HCT116 (cell line): Measurements from ENCODE around the gene TTLL5. TPM values are rescaled to one million over a fixed set of nuclear protein-coding genes. Genes with fewer than 3 reads are reported as not detected.

Experiments
- ATAC-seq: fragments of 200-7000 bp; cut with Tn5 transposase; 2 replicates; pipeline ENCODE4 v1.9.1; 2020; ENCODE audit warnings: mild to moderate bottlenecking, moderate library complexity
- BruUV-seq: library from RNA; stranded (reverse); fragments of 400-500 nt; replicated peaks from 2 replicates; lab custom pipeline; 2021; lab: Mats Ljungman, UMichigan
- CTCF ChIA-PET: fragments of 300-600 bp; sonication (Branson Sonifier 250); formaldehyde crosslinking; loops from one replicate; lab custom pipeline; 2021; ENCODE audit warnings: antibody characterized with exemption; lab: Charles Lee
- POLR2A ChIA-PET: fragments of 300-600, 350-600 bp; sonication (Branson Sonifier 250); formaldehyde crosslinking; loops from one replicate; lab custom pipeline; 2021; ENCODE audit warnings: antibody characterized with exemption; lab: Charles Lee
- RAD21 ChIA-PET, 2 experiments: fragments of 300-600 bp; sonication (Branson Sonifier 250); formaldehyde crosslinking; loops; one replicate each; lab custom pipeline; 2023; ENCODE audit warnings: low total read pairs in 2 of 2; ENCODE audit not compliant: uncharacterized antibody in 2 of 2, unreplicated experiment in 2 of 2, low non-redundant PET in 1 of 2; lab: Charles Lee
- DNase-seq: peaks from one replicate; pipeline ENCODE4 v3.0.0-alpha.2; 2010; ENCODE audit warnings: low read depth, low spot score
- H2AFZ ChIP-seq: fragments of 200-600 bp; shearing (Covaris generic), sonication (generic); 2 replicates; pipeline ENCODE4 v1.6.1; 2017; ENCODE audit warnings: low read depth, mixed run types, mixed read lengths, antibody characterized with exemption, low read length; ENCODE audit not compliant: poor library complexity, severe bottlenecking
- H3K27ac ChIP-seq: 2 replicates; pipeline ENCODE4 v1.5.1; 2012; ENCODE audit warnings: low read depth, low read length
- H3K27me3 ChIP-seq: fragments of 200-600 bp; sonication (generic); 2 replicates; pipeline ENCODE4 v1.6.1; 2016; ENCODE audit warnings: mixed run types, low read length, mixed read lengths; ENCODE audit not compliant: insufficient read depth
- H3K36me3 ChIP-seq, 2 experiments: fragments of 200-500 bp in 1 of 2; fragments of 200-600 bp in 1 of 2; sonication (Bioruptor generic) in 1 of 2; sonication (generic) in 1 of 2; 2 replicates each; pipeline versions ENCODE4 v1.5.1 to v1.6.1; 2014 to 2016; ENCODE audit warnings: low read length in 2 of 2, inconsistent platforms in 1 of 2, mixed read lengths in 1 of 2, mixed run types in 1 of 2; ENCODE audit not compliant: insufficient read depth in 2 of 2, control insufficient read depth in 1 of 2
- H3K4me1 ChIP-seq, 2 experiments: fragments of 200-600 bp in 1 of 2; sonication (generic) in 1 of 2; 2 replicates each; pipeline versions ENCODE4 v1.5.1 to v1.6.1; 2012 to 2017; ENCODE audit warnings: low read length in 2 of 2, inconsistent platforms in 1 of 2, mild to moderate bottlenecking in 1 of 2, mixed read lengths in 1 of 2, mixed run types in 1 of 2, moderate library complexity in 1 of 2; ENCODE audit not compliant: insufficient read depth in 2 of 2, control insufficient read depth in 1 of 2
- H3K4me2 ChIP-seq: fragments of 200-600 bp; sonication (generic); 2 replicates; pipeline ENCODE4 v1.6.1; 2017; ENCODE audit warnings: mixed run types, low read length, mixed read lengths
- H3K4me3 ChIP-seq, 2 experiments: fragments of 200-600 bp in 1 of 2; sonication (generic) in 1 of 2; replicated peaks in 1 of 2; 2 replicates each; pipeline ENCODE4 v1.5.1; 2011 to 2016; ENCODE audit warnings: low read length in 2 of 2, control low read depth in 1 of 2, low read depth in 1 of 2, mild to moderate bottlenecking in 1 of 2, mixed read lengths in 1 of 2, mixed run types in 1 of 2
- H3K79me2 ChIP-seq: fragments of 200-600 bp; sonication (generic); 2 replicates; pipeline ENCODE4 v1.6.1; 2017; ENCODE audit warnings: mild to moderate bottlenecking, mixed run types, low read length, moderate library complexity, mixed read lengths; ENCODE audit not compliant: insufficient read depth
- H3K9ac ChIP-seq: fragments of 200-600 bp; sonication (generic); 2 replicates; pipeline ENCODE4 v1.6.1; 2016; ENCODE audit warnings: low read length, mixed read lengths
- H3K9me2 ChIP-seq: fragments of 200-600 bp; sonication (generic), shearing (Covaris generic); 2 replicates; pipeline ENCODE4 v1.6.1; 2017; ENCODE audit warnings: mixed run types, mild to moderate bottlenecking, moderate library complexity; ENCODE audit not compliant: insufficient read depth
- H3K9me3 ChIP-seq, 2 experiments: fragments of 200-500 bp in 1 of 2; fragments of 200-600 bp in 1 of 2; sonication (Bioruptor generic) in 1 of 2; sonication (generic) in 1 of 2; 2 replicates each; pipeline ENCODE4 v1.6.1; 2014 to 2017; ENCODE audit warnings: low read length in 2 of 2, mixed read lengths in 2 of 2, inconsistent platforms in 1 of 2, low read depth in 1 of 2, mild to moderate bottlenecking in 1 of 2, mixed run types in 1 of 2, moderate library complexity in 1 of 2; ENCODE audit not compliant: control insufficient read depth in 1 of 2, insufficient read depth in 1 of 2
- H4K20me1 ChIP-seq: fragments of 200-600 bp; sonication (generic), shearing (Covaris generic); 2 replicates; pipeline ENCODE4 v1.6.1; 2017; ENCODE audit warnings: mixed run types, mild to moderate bottlenecking, moderate library complexity; ENCODE audit not compliant: insufficient read depth
- CBX3 ChIP-seq: IDR thresholded peaks from 2 replicates; pipeline ENCODE4 v1.6.1; 2012; ENCODE audit warnings: low read depth
- CEBPB ChIP-seq: IDR thresholded peaks from 2 replicates; pipeline ENCODE4 v1.6.1; 2012; ENCODE audit warnings: low read depth
- FOSL1 ChIP-seq: IDR thresholded peaks from 2 replicates; pipeline ENCODE4 v1.6.1; 2012; ENCODE audit warnings: low read depth
- JUND ChIP-seq: IDR thresholded peaks from 2 replicates; pipeline ENCODE4 v1.6.1; 2012
- POLR2A ChIP-seq: IDR thresholded peaks from 2 replicates; pipeline ENCODE4 v1.7.0; 2011; ENCODE audit warnings: borderline replicate concordance; ENCODE audit not compliant: insufficient read depth, insufficient read length; ENCODE audit errors: extremely low read depth
- RAD21 ChIP-seq: IDR thresholded peaks from 2 replicates; pipeline ENCODE4 v1.6.1; 2012; ENCODE audit warnings: low read depth, mild to moderate bottlenecking
- SP1 ChIP-seq: IDR thresholded peaks from 2 replicates; pipeline ENCODE4 v1.6.1; 2012; ENCODE audit warnings: low read depth
- SRF ChIP-seq: IDR thresholded peaks from 2 replicates; pipeline ENCODE4 v1.6.1; 2012; ENCODE audit warnings: low read depth
- ZFX ChIP-seq: fragments of 450-650 bp; IDR thresholded peaks from 2 replicates; pipeline ENCODE4 v1.6.1; 2017
- intact Hi-C: fragments of 100-400 bp; cut with micrococcal nuclease; formaldehyde crosslinking; loops from 2 replicates; pipeline ENCODE4 v1.10.0; 2022
- total RNA-seq: library from RNA; stranded (reverse); gene quantifications from one replicate; pipeline ENCODE4 v1.2.1, GENCODE V29; 2021; ENCODE audit not compliant: unreplicated experiment
- TF ChIP-seq, protein P1 (sequence below): IDR thresholded peaks from 2 replicates; pipeline ENCODE4 v1.6.1; 2011; ENCODE audit warnings: mild to moderate bottlenecking, low read length, moderate library complexity; ENCODE audit not compliant: insufficient replicate concordance; ENCODE audit errors: extremely low read depth
- TF ChIP-seq, protein P2 (sequence below), 3 experiments: fragments of 200-600 bp in 1 of 3; sonication (generic) in 1 of 3; IDR thresholded peaks in 2 of 3; conservative IDR thresholded peaks in 1 of 3; 2 replicates each; pipeline ENCODE4 v1.5.1; 2012 to 2017; ENCODE audit warnings: low read depth in 2 of 3, low read length in 2 of 3, antibody characterized with exemption in 1 of 3, borderline replicate concordance in 1 of 3, control low read depth in 1 of 3, mild to moderate bottlenecking in 1 of 3, mixed read lengths in 1 of 3, mixed run types in 1 of 3, moderate library complexity in 1 of 3; ENCODE audit not compliant: insufficient read depth in 1 of 3

Gene TTLL5
- total RNA-seq, 1 experiment from 2014 or later = 26.2 TPM

DNA sequence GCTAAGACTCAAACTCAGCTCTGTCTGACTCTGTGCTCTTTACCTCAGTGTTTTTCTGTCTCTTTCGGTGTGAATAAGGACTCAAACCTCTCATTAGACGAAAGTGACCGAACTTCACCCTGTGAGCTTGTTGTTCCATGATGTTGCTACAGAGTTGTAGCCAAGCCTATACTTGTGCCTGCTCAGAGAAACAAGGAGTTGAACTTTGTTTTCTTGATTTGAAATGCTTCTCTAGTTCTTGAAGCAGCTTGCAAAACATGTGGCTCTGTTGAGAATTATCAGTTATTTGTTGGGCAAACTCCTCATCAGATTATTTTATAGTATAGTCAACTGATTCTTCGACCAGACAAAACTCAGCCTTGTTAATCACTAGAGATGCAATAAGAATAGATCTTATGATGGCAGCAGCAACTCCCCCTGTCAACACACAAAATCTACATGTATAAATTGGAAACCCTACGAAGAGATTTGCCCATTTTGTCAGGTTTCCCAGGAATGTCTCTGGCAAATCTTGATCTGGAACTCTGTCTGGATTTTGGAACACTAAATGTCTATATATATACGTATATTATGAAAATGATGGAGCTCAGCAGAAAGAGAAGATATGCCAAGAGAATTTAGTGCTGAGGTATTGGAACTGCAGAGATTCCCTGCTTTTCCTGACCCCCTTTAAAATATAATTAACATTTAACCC, 146.8 kb downstream of the TTLL5 start:
- POLR2A ChIA-PET = no interaction called here

DNA sequence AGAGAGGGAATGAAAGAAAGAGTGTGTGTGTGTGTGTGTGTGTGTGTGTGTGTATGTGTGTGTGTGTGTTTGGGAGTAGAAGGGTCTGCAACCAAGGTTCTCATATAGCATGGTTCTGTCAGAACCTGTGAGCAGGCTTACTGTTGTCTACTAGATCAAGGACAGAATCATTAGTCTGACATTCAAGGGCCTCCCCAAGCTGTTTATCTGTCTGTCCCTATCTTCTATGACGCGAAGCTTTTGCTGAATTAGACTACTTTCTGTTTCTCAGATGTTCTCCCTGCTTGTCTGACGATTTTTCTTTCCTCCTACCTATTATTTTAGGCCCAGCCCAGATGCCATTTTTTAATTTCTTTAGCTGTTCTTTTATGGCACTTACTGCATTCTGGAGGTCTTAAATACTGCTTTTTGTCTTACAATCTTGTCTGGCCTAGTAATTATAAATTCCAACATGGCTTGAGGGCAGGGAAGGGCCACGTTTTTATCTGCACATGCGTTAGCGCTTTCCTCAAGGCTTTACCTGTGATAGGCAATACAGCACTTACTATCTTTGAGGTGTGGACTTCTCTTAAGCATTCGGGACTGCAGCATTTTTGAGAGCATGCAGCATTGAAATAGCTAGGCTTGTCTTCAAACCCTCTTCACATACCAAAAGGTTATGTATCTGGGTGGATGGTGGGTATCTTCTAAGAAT, 150.2 kb downstream of the TTLL5 start:
- H3K9ac ChIP-seq = no peak overlapping the region
- H3K79me2 ChIP-seq = no peaks in the 10 kb centered on the region
- H3K4me3 ChIP-seq = no peak overlapping the region
- no peak overlapping the region for H3K27ac ChIP-seq
- no peaks in the 10 kb centered on the region for H3K4me1 ChIP-seq
- no peaks in the 10 kb centered on the region for H3K9me3 ChIP-seq
- ChIA-PET RAD21 (no interaction called here), CTCF (interaction anchor here (1.3 kb wide), 1 partner anchor 12 kb away, joined by 3 read pairs; no protein-coding TSS in a partner anchor), POLR2A (interaction anchor here (0.8 kb wide), 1 partner anchor 889 kb away, joined by 3 read pairs; no protein-coding TSS in a partner anchor)
- BruUV-seq = no TSS peak
- intact Hi-C loops = no loop called here
- DNase-seq (no peak), ATAC-seq (no peak)
- no peaks in the 10 kb centered on the region for H3K36me3 ChIP-seq
- H3K27me3 ChIP-seq = no peaks in the 10 kb centered on the region
- TF ChIP-seq CBX3 (no peak), SRF (no peak), CEBPB (no peak), FOSL1 (no peak), SP1 (no peak)
- TF ChIP-seq, protein P1, sequence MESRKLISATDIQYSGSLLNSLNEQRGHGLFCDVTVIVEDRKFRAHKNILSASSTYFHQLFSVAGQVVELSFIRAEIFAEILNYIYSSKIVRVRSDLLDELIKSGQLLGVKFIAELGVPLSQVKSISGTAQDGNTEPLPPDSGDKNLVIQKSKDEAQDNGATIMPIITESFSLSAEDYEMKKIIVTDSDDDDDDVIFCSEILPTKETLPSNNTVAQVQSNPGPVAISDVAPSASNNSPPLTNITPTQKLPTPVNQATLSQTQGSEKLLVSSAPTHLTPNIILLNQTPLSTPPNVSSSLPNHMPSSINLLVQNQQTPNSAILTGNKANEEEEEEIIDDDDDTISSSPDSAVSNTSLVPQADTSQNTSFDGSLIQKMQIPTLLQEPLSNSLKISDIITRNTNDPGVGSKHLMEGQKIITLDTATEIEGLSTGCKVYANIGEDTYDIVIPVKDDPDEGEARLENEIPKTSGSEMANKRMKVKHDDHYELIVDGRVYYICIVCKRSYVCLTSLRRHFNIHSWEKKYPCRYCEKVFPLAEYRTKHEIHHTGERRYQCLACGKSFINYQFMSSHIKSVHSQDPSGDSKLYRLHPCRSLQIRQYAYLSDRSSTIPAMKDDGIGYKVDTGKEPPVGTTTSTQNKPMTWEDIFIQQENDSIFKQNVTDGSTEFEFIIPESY = no peak
- TF ChIP-seq, protein P2, sequence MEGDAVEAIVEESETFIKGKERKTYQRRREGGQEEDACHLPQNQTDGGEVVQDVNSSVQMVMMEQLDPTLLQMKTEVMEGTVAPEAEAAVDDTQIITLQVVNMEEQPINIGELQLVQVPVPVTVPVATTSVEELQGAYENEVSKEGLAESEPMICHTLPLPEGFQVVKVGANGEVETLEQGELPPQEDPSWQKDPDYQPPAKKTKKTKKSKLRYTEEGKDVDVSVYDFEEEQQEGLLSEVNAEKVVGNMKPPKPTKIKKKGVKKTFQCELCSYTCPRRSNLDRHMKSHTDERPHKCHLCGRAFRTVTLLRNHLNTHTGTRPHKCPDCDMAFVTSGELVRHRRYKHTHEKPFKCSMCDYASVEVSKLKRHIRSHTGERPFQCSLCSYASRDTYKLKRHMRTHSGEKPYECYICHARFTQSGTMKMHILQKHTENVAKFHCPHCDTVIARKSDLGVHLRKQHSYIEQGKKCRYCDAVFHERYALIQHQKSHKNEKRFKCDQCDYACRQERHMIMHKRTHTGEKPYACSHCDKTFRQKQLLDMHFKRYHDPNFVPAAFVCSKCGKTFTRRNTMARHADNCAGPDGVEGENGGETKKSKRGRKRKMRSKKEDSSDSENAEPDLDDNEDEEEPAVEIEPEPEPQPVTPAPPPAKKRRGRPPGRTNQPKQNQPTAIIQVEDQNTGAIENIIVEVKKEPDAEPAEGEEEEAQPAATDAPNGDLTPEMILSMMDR (IDR thresholded peaks at IDR 0.05 in 2 of 3, conservative IDR thresholded peaks at IDR 0.05 in 1 of 3; ENCODE audit: borderline replicate concordance in 1 of 3, insufficient read depth in 1 of 3, low read depth in 2 of 3, low read length in 2 of 3) = no peak
- no peaks in the 10 kb centered on the region for H4K20me1 ChIP-seq
- H3K4me2 ChIP-seq = no peak overlapping the region
- no peak overlapping the region for H2AFZ ChIP-seq
- no peaks in the 10 kb centered on the region for H3K9me2 ChIP-seq

More for the DNA sequence above, 146.8 kb downstream of the TTLL5 start:
- ChIA-PET RAD21 (no interaction called here), CTCF (no interaction called here)
- Histone ChIP-seq H3K79me2 (no peaks in the 10 kb centered on the region), H3K4me1 (no peaks in the 10 kb centered on the region), H2AFZ (no peak overlapping the region), H3K4me3 (no peak overlapping the region), H3K9ac (no peak overlapping the region), H3K36me3 (no peaks in the 10 kb centered on the region), H4K20me1 (no peaks in the 10 kb centered on the region), H3K4me2 (no peak overlapping the region), H3K27me3 (no peaks in the 10 kb centered on the region), H3K27ac (no peak overlapping the region), H3K9me2 (no peaks in the 10 kb centered on the region), H3K9me3 (no peaks in the 10 kb centered on the region)
- DNase-seq (no peak), ATAC-seq (no peak)
- intact Hi-C loops = no loop called here
- TF ChIP-seq ZFX = no peak
- TF ChIP-seq RAD21 = no peak
- TF ChIP-seq JUND = no peak
- no peak for TF ChIP-seq POLR2A
- no TSS peak for BruUV-seq
